Measurements from ENCODE around the gene NFIX. TPM values are rescaled to one million over a fixed set of nuclear protein-coding genes. Genes with fewer than 3 reads are reported as not detected.

NFIX gene
- total and polyA plus RNA-seq, 2 of the 13 experiments (the other 11 are each of a cell fraction or from before 2014, with no cell fraction given) = 3.4 to 5.4 TPM

GRCh38 chr19:13043285-13043684 lies 48.0 kb downstream of the NFIX start:
- H3K4me3 ChIP-seq (replicated peaks in 1 of 3; ENCODE audit: insufficient read depth in 1 of 3, low read depth in 2 of 3, low read length in 3 of 3) = no peak overlapping the region
- CTCF ChIA-PET (ENCODE audit: low intra/inter-chr PET ratio, low total read pairs) = no interaction called here
- peaks cover 11 to 32% of the 10 kb centered on the region in 2 experiments; a peak in 4 of 5 replicates for H3K36me3 ChIP-seq (replicated peaks in 1 of 2; ENCODE audit: control insufficient read depth in 1 of 2, insufficient read depth in 2 of 2, low read length in 2 of 2)
- peaks cover 29% of the 10 kb centered on the region for H3K4me1 ChIP-seq (ENCODE audit: insufficient read depth, low read length)
- H3K9me3 ChIP-seq (ENCODE audit: low read length) = no peaks in the 10 kb centered on the region
- POLR2A ChIA-PET = interaction anchor here (0.9 to 3.8 kb wide), 6 partner anchors 9 to 57 kb away, joined by 3 to 38 read pairs (median 8); no protein-coding TSS in a partner anchor
- no peak for FAIRE-seq
- DNase-seq (ENCODE audit: low spot score) = no peak
- TF ChIP-seq MAZ (IDR thresholded peaks at IDR 0.05; ENCODE audit: borderline replicate concordance, low read depth, low read length) (no peak), MAZ (CRISPR knock-in tag; IDR thresholded peaks at IDR 0.05; ENCODE audit: low read depth) (no peak), NRL (CRISPR knock-in tag; IDR thresholded peaks at IDR 0.05; ENCODE audit: borderline replicate concordance) (0 out of 2 replicates have a peak, but pooled peaks have one; percentile 50), CHD2 (IDR thresholded peaks at IDR 0.05; ENCODE audit: low read depth, low read length) (no peak), ZNF768 (CRISPR knock-in tag; IDR thresholded peaks at IDR 0.05) (peak; percentile 22; the same call in 1 of the 2 replicates), TARDBP (CRISPR knock-in tag; IDR thresholded peaks at IDR 0.05) (no peak), GRHL1 (CRISPR knock-in tag; conservative IDR thresholded peaks at IDR 0.05) (no peak), ZNF280B (CRISPR knock-in tag; IDR thresholded peaks at IDR 0.05; ENCODE audit: borderline replicate concordance) (0 out of 2 replicates have a peak, but pooled peaks have one; percentile 28), FOXM1 (CRISPR knock-in tag; IDR thresholded peaks at IDR 0.05) (no peak), PATZ1 (CRISPR knock-in tag; IDR thresholded peaks at IDR 0.05) (peak; percentile 14; the same call in 1 of the 2 replicates), ZNF891 (CRISPR knock-in tag; IDR thresholded peaks at IDR 0.05) (0 out of 2 replicates have a peak, but pooled peaks have one; percentile 28), ZNF687 (CRISPR knock-in tag; IDR thresholded peaks at IDR 0.05) (peak; percentile 47), HNF4A (CRISPR knock-in tag; IDR thresholded peaks at IDR 0.05) (peak; percentile 29; the same call in 1 of the 2 replicates), GTF3A (CRISPR knock-in tag; conservative IDR thresholded peaks at IDR 0.05) (no peak), GATAD2A (CRISPR knock-in tag; IDR thresholded peaks at IDR 0.05) (peak; percentile 28; the same call in 1 of the 2 replicates), MED8 (CRISPR knock-in tag; IDR thresholded peaks at IDR 0.05; ENCODE audit: insufficient replicate concordance) (no peak)
- no peak for ATAC-seq
- no peak overlapping the region for H2AFZ ChIP-seq (ENCODE audit: low read length)
- H3K27me3 ChIP-seq (ENCODE audit: control insufficient read depth in 1 of 2, insufficient read depth in 2 of 2, low read length in 2 of 2) = no peaks in the 10 kb centered on the region
- H3K79me2 ChIP-seq (ENCODE audit: insufficient read depth, low read length) = peaks cover 23% of the 10 kb centered on the region
- WGBS (ENCODE audit: low lambda C conversion rate) = no CpG with 5 or more reads among the region's 5 CpGs
- no peaks in the 10 kb centered on the region for H4K20me1 ChIP-seq (ENCODE audit: insufficient read depth, low read length)
- intact Hi-C loops (cut with micrococcal nuclease; ENCODE audit: unreplicated experiment) (no loop called here), in situ Hi-C loops (cut with HindIII; ENCODE audit: extremely low pct_ligation_motif_present, low pct_unique_long_range_greater_than_20kb) (no loop called here)
- H3K4me2 ChIP-seq (ENCODE audit: low read depth, low read length) = no peak overlapping the region
- no TSS peak for BruUV-seq (replicated peaks)
- H3K9ac ChIP-seq (ENCODE audit: insufficient read depth, low read depth, low read length) = no peak overlapping the region
- H3K27ac ChIP-seq (ENCODE audit: extremely low read length, insufficient read depth, low read length) = no peak overlapping the region
